B cell (primary cell): ENCODE measurements around the gene NKD2. TPM values are rescaled to one million over a fixed set of nuclear protein-coding genes. Genes with fewer than 3 reads are reported as not detected.

Experiments used
- ATAC-seq: fragments of 200-7000 bp; cut with Tn5 transposase; one replicate; pipeline ENCODE4 v1.10.0; 2021; ENCODE audit warnings: low read depth, mild to moderate bottlenecking, moderate number of reproducible peaks, moderate library complexity
- CTCF ChIA-PET: fragments of 350-600 bp; sonication (Branson Sonifier 250); formaldehyde crosslinking; loops from one replicate; lab custom pipeline; 2021; ENCODE audit warnings: antibody characterized with exemption, inconsistent platforms; lab: Charles Lee
- POLR2A ChIA-PET: fragments of 350-600 bp; sonication (Branson Sonifier 250); formaldehyde crosslinking; loops from one replicate; lab custom pipeline; 2021; ENCODE audit warnings: antibody characterized with exemption; lab: Charles Lee
- DNase-seq: peaks from one replicate; pipeline ENCODE4 v3.0.0; 2013
- H2AFZ ChIP-seq: 2 replicates; pipeline ENCODE4 v1.6.1; 2012; ENCODE audit warnings: mild to moderate bottlenecking, low read depth, low read length; ENCODE audit not compliant: insufficient read depth, poor library complexity, severe bottlenecking
- H3K27ac ChIP-seq, 2 donors: 1 replicate in 1 of 2; 2 replicates in 1 of 2; pipeline ENCODE4 v1.5.1; 2012 to 2013; ENCODE audit warnings: low read length in 2 of 2, mild to moderate bottlenecking in 2 of 2, moderate library complexity in 1 of 2
- H3K27me3 ChIP-seq, 4 experiments: fragments of 200-600 bp in 1 of 4; sonication (generic) in 1 of 4; replicated peaks in 1 of 4; 1 replicate in 2 of 4; 2 replicates in 2 of 4; pipeline versions ENCODE4 v1.6.1 to v1.7.0; 2013 to 2016; ENCODE audit warnings: low read length in 3 of 4, mild to moderate bottlenecking in 2 of 4, mixed read lengths in 1 of 4, moderate library complexity in 1 of 4; ENCODE audit not compliant: insufficient read depth in 4 of 4, control insufficient read depth in 3 of 4; ENCODE audit errors: control extremely low read depth in 1 of 4
- H3K36me3 ChIP-seq, 2 experiments: replicated peaks in 1 of 2; 1 replicate in 1 of 2; 2 replicates in 1 of 2; pipeline versions ENCODE4 v1.6.1 to v1.7.1; 2013; ENCODE audit warnings: low read length in 1 of 2; ENCODE audit not compliant: insufficient read depth in 2 of 2, control insufficient read depth in 1 of 2; ENCODE audit errors: control extremely low read depth in 1 of 2, extremely low read depth in 1 of 2
- H3K4me1 ChIP-seq, 2 donors: fragments of 200-600 bp in 1 of 2; sonication (generic) in 1 of 2; 1 replicate in 1 of 2; 2 replicates in 1 of 2; pipeline versions ENCODE4 v1.5.1 to v1.6.1; 2013 to 2017; ENCODE audit warnings: low read length in 2 of 2; ENCODE audit not compliant: control insufficient read depth in 2 of 2, insufficient read depth in 2 of 2
- H3K4me2 ChIP-seq: replicated peaks from 2 replicates; pipeline ENCODE3; 2012; ENCODE audit warnings: mild to moderate bottlenecking, low read depth, low read length; ENCODE audit not compliant: poor library complexity, severe bottlenecking
- H3K4me3 ChIP-seq, 5 experiments: fragments of 200-600 bp in 1 of 5; sonication (generic) in 1 of 5; 1 replicate in 3 of 5; 2 replicates in 2 of 5; pipeline versions ENCODE4 v1.5.1 to v1.7.0; 2011 to 2016; ENCODE audit warnings: low read length in 4 of 5, mild to moderate bottlenecking in 4 of 5, low read depth in 2 of 5, control low read depth in 1 of 5, moderate library complexity in 1 of 5; ENCODE audit not compliant: insufficient read depth in 1 of 5; ENCODE audit errors: control extremely low read depth in 1 of 5, extremely low read depth in 1 of 5
- H3K79me2 ChIP-seq: fragments of 200-600 bp; sonication (generic); one replicate; pipeline ENCODE4 v1.6.0; 2016; ENCODE audit warnings: low read length; ENCODE audit not compliant: control insufficient read depth, insufficient read depth
- H3K9ac ChIP-seq: fragments of 200-600 bp; sonication (generic); 2 replicates; pipeline ENCODE4 v1.6.1; 2017; ENCODE audit warnings: mild to moderate bottlenecking, low read length, moderate library complexity
- H3K9me3 ChIP-seq, 3 donors: one replicate each; pipeline versions ENCODE4 v1.6.1 to v1.7.1; 2013; ENCODE audit warnings: low read length in 2 of 3; ENCODE audit not compliant: control insufficient read depth in 2 of 3, insufficient read depth in 1 of 3; ENCODE audit errors: control extremely low read depth in 1 of 3
- H4K20me1 ChIP-seq: 2 replicates; pipeline ENCODE4 v1.6.0; 2012; ENCODE audit warnings: mild to moderate bottlenecking, low read length; ENCODE audit not compliant: insufficient read depth, control insufficient read depth, poor library complexity, severe bottlenecking
- H3K27ac Mint-ChIP-seq: one replicate; pipeline ENCODE4 v1.8.0; 2021; ENCODE audit warnings: mixed read lengths
- H3K27me3 Mint-ChIP-seq: one replicate; pipeline ENCODE4 v1.8.0; 2021; ENCODE audit warnings: mixed read lengths
- H3K4me1 Mint-ChIP-seq: one replicate; pipeline ENCODE4 v1.8.0; 2021; ENCODE audit warnings: mixed read lengths
- H3K4me3 Mint-ChIP-seq: one replicate; pipeline ENCODE4 v1.8.0; 2021; ENCODE audit warnings: mixed read lengths
- H3K9me3 Mint-ChIP-seq: one replicate; pipeline ENCODE4 v1.8.0; 2022; ENCODE audit warnings: mixed read lengths; ENCODE audit not compliant: insufficient read depth
- EZH2 ChIP-seq: IDR thresholded peaks from 2 replicates; pipeline ENCODE4 v1.6.1; 2012; ENCODE audit warnings: borderline replicate concordance, low read depth, mild to moderate bottlenecking, moderate library complexity, low read length; ENCODE audit not compliant: insufficient read depth, poor library complexity, severe bottlenecking
- WGBS: methylation state at CpG from one replicate; pipeline ENCODE4 v1.1.5; 2013; ENCODE audit warnings: missing lambda C conversion rate; ENCODE audit not compliant: insufficient coverage; 5-methylcytosine and 5-hydroxymethylcytosine counted together
- intact Hi-C: fragments of 100-400 bp; cut with micrococcal nuclease; formaldehyde crosslinking; loops from one replicate; pipeline ENCODE4 v1.10.0; 2022
- polyA plus RNA-seq: library from polyadenylated mRNA; depleted of rRNA; stranded (reverse); fragments of >200 nt; gene quantifications from 2 replicates; pipeline ENCODE4 v1.2.3, GENCODE V29; 2012
- total RNA-seq, 2 donors: library from RNA; stranded (reverse); fragments of 120-200 nt in 1 of 2; gene quantifications; 1 replicate in 1 of 2; 2 replicates in 1 of 2; pipeline versions ENCODE4 v1.2.3 to v1.2.4, GENCODE V29; 2013 to 2022
- TF ChIP-seq, protein P1 (sequence below): fragments of 200-600 bp; IDR thresholded peaks from one replicate; pipeline ENCODE4 v1.8.0; 2022; ENCODE audit warnings: antibody characterized with exemption, mild to moderate bottlenecking

NKD2 gene
- total and polyA plus RNA-seq, 2 donors (not counting 1 experiment from before 2014, with no cell fraction given): 0.12 to 0.34 TPM

GRCh38 chr5:976849-977751 is 31.5 kb upstream of the NKD2 start:
- Mint-ChIP-seq H3K27me3 (peaks cover 15% of the 10 kb centered on the region), H3K4me1 (no peaks in the 10 kb centered on the region), H3K9me3 (peaks cover 8% of the 10 kb centered on the region), H3K4me3 (no peak overlapping the region), H3K27ac (no peak overlapping the region)
- H3K27ac ChIP-seq: no peak overlapping the region
- H2AFZ ChIP-seq: no peak overlapping the region
- H3K79me2 ChIP-seq: no peaks in the 10 kb centered on the region
- CTCF ChIA-PET: interaction anchor here (0.5 kb wide), 1 partner anchor 575 kb away, joined by 3 read pairs; no protein-coding TSS in a partner anchor
- TF ChIP-seq, protein P1, sequence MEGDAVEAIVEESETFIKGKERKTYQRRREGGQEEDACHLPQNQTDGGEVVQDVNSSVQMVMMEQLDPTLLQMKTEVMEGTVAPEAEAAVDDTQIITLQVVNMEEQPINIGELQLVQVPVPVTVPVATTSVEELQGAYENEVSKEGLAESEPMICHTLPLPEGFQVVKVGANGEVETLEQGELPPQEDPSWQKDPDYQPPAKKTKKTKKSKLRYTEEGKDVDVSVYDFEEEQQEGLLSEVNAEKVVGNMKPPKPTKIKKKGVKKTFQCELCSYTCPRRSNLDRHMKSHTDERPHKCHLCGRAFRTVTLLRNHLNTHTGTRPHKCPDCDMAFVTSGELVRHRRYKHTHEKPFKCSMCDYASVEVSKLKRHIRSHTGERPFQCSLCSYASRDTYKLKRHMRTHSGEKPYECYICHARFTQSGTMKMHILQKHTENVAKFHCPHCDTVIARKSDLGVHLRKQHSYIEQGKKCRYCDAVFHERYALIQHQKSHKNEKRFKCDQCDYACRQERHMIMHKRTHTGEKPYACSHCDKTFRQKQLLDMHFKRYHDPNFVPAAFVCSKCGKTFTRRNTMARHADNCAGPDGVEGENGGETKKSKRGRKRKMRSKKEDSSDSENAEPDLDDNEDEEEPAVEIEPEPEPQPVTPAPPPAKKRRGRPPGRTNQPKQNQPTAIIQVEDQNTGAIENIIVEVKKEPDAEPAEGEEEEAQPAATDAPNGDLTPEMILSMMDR: no peak
- TF ChIP-seq EZH2: no peak
- DNase-seq (no peak), ATAC-seq (no peak)
- H3K9me3 ChIP-seq: no peaks in the 10 kb centered on the region
- no peak overlapping the region for H3K4me2 ChIP-seq
- WGBS: 88% methylated on average over 26 of the region's 29 CpGs
- no peaks in the 10 kb centered on the region for H3K36me3 ChIP-seq
- no peaks in the 10 kb centered on the region for H4K20me1 ChIP-seq
- POLR2A ChIA-PET: no interaction called here
- H3K27me3 ChIP-seq: peaks cover 0 to 5% (median 0%) of the 10 kb centered on the region in 4 experiments
- intact Hi-C loops: no loop called here
- no peak overlapping the region for H3K9ac ChIP-seq
- no peak overlapping the region for H3K4me3 ChIP-seq
- no peaks in the 10 kb centered on the region for H3K4me1 ChIP-seq

- H3K4me3 Mint-ChIP-seq: no peak overlapping the region
- Histone ChIP-seq H3K27me3 (peaks cover 0 to 5% (median 0%) of the 10 kb centered on the region in 4 experiments), H2AFZ (no peak overlapping the region), H3K4me3 (no peak overlapping the region), H3K4me2 (no peak overlapping the region), H3K9me3 (no peaks in the 10 kb centered on the region), H3K79me2 (no peaks in the 10 kb centered on the region), H4K20me1 (no peaks in the 10 kb centered on the region), H3K27ac (no peak overlapping the region), H3K9ac (no peak overlapping the region), H3K4me1 (no peaks in the 10 kb centered on the region), H3K36me3 (no peaks in the 10 kb centered on the region)
- intact Hi-C loops: no loop called here
- WGBS: 97% methylated on average over 16 of the region's 16 CpGs
- peaks cover 9% of the 10 kb centered on the region for H3K27me3 Mint-ChIP-seq
- no peak overlapping the region for H3K27ac Mint-ChIP-seq
- CTCF ChIA-PET: no interaction called here
- ATAC-seq: no peak
- DNase-seq: no peak
- peaks cover under 1% of the 10 kb centered on the region for H3K9me3 Mint-ChIP-seq
- H3K4me1 Mint-ChIP-seq: no peaks in the 10 kb centered on the region
- POLR2A ChIA-PET: no interaction called here
- no peak for TF ChIP-seq EZH2
- TF ChIP-seq, protein P1: no peak
Observed at GRCh38 chr5:978054-978453, 30.5 kb upstream of the NKD2 start.
